Measurements from ENCODE around the gene NCCRP1. TPM values are rescaled to one million over a fixed set of nuclear protein-coding genes. Genes with fewer than 3 reads are reported as not detected.

The NCCRP1 gene
- polyA plus RNA-seq, 1 experiment = 0.04 TPM

DNA sequence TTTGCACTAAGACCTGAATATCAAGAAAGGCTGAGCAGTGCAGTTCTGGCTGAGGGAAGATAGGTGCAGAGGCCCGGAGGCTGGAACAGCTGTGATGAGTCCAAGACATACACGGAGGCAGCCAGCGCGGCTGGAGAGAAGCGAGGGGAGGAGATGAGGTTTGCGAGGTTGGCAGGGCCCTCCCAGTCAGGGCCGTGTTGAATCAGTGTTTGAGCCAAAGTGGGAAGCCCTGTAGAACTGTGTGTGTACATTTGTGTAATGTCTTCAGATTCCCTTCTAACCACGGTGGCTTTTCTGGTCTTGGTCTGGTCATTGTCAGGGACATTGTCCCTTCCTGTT lies 36.3 kb upstream of the NCCRP1 start:
- CTCF ChIA-PET = no interaction called here
- DNase-seq (ENCODE audit: low read depth) = no peak
- H3K27me3 ChIP-seq (ENCODE audit: control insufficient read depth, insufficient read depth, low read length) = no peaks in the 10 kb centered on the region
- H3K4me3 ChIP-seq (ENCODE audit: low read depth, low read length) = no peak overlapping the region
- POLR2A ChIA-PET = no interaction called here
- H3K36me3 ChIP-seq (ENCODE audit: control insufficient read depth, insufficient read depth, low read length) = peaks cover 3% of the 10 kb centered on the region; the same call in 1 of the 2 replicates
- no peak for TF ChIP-seq CTCF (IDR thresholded peaks at IDR 0.05; ENCODE audit: insufficient read depth, low read depth, low read length)

GRCh38 chr19:39160889-39161672 lies 35.7 kb upstream of the NCCRP1 start:
- Histone ChIP-seq H3K4me3 (ENCODE audit: low read depth, low read length) (no peak overlapping the region), H3K36me3 (ENCODE audit: control insufficient read depth, insufficient read depth, low read length) (peaks cover 3% of the 10 kb centered on the region; the same call in 1 of the 2 replicates), H3K27me3 (ENCODE audit: control insufficient read depth, insufficient read depth, low read length) (no peaks in the 10 kb centered on the region)
- TF ChIP-seq CTCF (IDR thresholded peaks at IDR 0.05; ENCODE audit: insufficient read depth, low read depth, low read length) = no peak
- POLR2A ChIA-PET = no interaction called here
- DNase-seq (ENCODE audit: low read depth) = no peak
- CTCF ChIA-PET = no interaction called here

- ChIA-PET CTCF (interaction anchor here (1.1 kb wide), 1 partner anchor 35 kb away, joined by 3 read pairs; no protein-coding TSS in a partner anchor), POLR2A (no interaction called here)
- Histone ChIP-seq H3K27me3 (ENCODE audit: control insufficient read depth, insufficient read depth, low read length) (no peaks in the 10 kb centered on the region), H3K4me3 (ENCODE audit: low read depth, low read length) (no peak overlapping the region), H3K36me3 (ENCODE audit: control insufficient read depth, insufficient read depth, low read length) (peaks cover 3% of the 10 kb centered on the region; the same call in 1 of the 2 replicates)
- DNase-seq (ENCODE audit: low read depth) = no peak
- TF ChIP-seq CTCF (IDR thresholded peaks at IDR 0.05; ENCODE audit: insufficient read depth, low read depth, low read length) = no peak
Measured at GRCh38 chr19:39162441-39163043, 34.2 kb upstream of the NCCRP1 start.

GRCh38 chr19:39163621-39164020 lies 33.1 kb upstream of the NCCRP1 start:
- H3K36me3 ChIP-seq (ENCODE audit: control insufficient read depth, insufficient read depth, low read length) = peaks cover 2% of the 10 kb centered on the region; the same call in 1 of the 2 replicates
- no peak for DNase-seq (ENCODE audit: low read depth)
- ChIA-PET POLR2A (no interaction called here), CTCF (no interaction called here)
- H3K27me3 ChIP-seq (ENCODE audit: control insufficient read depth, insufficient read depth, low read length) = no peaks in the 10 kb centered on the region
- no peak for TF ChIP-seq CTCF (IDR thresholded peaks at IDR 0.05; ENCODE audit: insufficient read depth, low read depth, low read length)
- no peak overlapping the region for H3K4me3 ChIP-seq (ENCODE audit: low read depth, low read length)

DNA sequence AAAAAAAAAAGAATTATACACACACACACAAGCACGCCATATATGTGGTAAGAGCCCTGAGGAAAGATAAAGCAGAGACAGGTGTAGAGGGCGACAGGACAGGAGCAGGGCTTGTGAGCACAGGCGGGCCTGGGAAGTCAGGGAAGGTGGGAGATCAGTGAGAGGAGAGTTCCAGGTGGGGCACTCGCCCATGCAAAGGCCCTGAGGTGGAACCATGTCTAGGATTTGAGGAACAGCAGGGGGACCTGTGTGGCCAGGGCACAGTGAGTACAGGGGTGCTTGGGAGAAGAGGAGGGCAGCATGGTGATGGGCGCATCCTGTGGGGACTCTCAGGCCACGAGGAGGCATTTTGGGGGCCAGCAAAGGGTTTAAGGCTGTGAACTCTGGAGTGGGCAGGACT lies 32.5 kb upstream of the NCCRP1 start:
- Histone ChIP-seq H3K4me3 (ENCODE audit: low read depth, low read length) (no peak overlapping the region), H3K36me3 (ENCODE audit: control insufficient read depth, insufficient read depth, low read length) (no peaks in the 10 kb centered on the region), H3K27me3 (ENCODE audit: control insufficient read depth, insufficient read depth, low read length) (no peaks in the 10 kb centered on the region)
- DNase-seq (ENCODE audit: low read depth) = no peak
- no peak for TF ChIP-seq CTCF (IDR thresholded peaks at IDR 0.05; ENCODE audit: insufficient read depth, low read depth, low read length)
- ChIA-PET POLR2A (no interaction called here), CTCF (no interaction called here)

All from BJ (cell line).